ENCODE measurements around the gene TXNL1.

The TXNL1 gene

GRCh38 chr18:56565551-56566345 lies 72.6 kb downstream of the TXNL1 start:
- DNase-seq: no peak

GRCh38 chr18:56565046-56565445 lies 73.3 kb downstream of the TXNL1 start:
- DNase-seq: no peak

GRCh38 chr18:56563568-56563967 lies 74.8 kb downstream of the TXNL1 start:
- DNase-seq: no peak

GRCh38 chr18:56562479-56562878 lies 75.9 kb downstream of the TXNL1 start:
- DNase-seq: no peak

- no peak for DNase-seq
Measured at GRCh38 chr18:56560992-56561391, 77.4 kb downstream of the TXNL1 start.

GRCh38 chr18:56559044-56559443 lies 79.3 kb downstream of the TXNL1 start:
- no peak for DNase-seq

- no peak for DNase-seq
Measured at GRCh38 chr18:56556907-56557306, 81.5 kb downstream of the TXNL1 start.

GRCh38 chr18:56550121-56550520 lies 88.3 kb downstream of the TXNL1 start:
- no peak for DNase-seq
